ENCODE data around the gene BEND3. TPM values are rescaled to one million over a fixed set of nuclear protein-coding genes. Genes with fewer than 3 reads are reported as not detected.
A peak's percentile ranks its signal among the peaks of the same experiment; 100 is the strongest.
"Not testable (repeated sequence)": the region's sequence is repeated elsewhere in the genome, so short reads cannot be mapped to it uniquely, and the experiment has no call there.

BEND3 gene
- total RNA-seq, 1 donor from 2014 or later: 2.1 TPM

DNA sequence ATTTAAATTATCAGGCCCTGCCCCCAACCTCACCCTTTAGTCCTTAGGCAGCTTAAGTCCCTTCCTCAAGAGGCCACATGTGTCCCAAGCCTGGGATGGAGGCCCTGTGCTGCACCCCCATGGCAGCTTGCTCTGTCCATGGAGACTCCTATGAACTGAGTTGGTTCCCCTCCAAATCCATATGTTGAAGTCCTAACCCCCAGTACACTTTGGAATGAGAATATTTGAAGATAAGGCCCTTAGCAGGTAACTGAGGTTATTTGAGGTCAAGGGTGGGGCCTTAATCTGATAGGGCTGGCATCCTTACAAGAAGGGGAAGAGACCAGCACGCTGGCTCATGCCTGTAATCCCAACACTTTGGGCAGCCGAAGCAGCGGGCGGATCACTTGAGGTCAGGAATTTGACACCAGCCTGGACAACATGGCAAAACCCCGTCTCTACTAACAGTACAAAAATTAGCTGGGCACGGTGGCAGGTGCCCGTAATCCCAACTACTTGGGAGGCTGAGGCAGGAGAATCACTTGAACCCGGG, 6.7 kb upstream of the BEND3 start:
- Histone ChIP-seq H3K27me3 (ENCODE audit: control insufficient read depth in 3 of 3, insufficient read depth in 3 of 3, low read length in 3 of 3) (no peaks in the 10 kb centered on the region), H3K9me3 (ENCODE audit: control insufficient read depth in 3 of 3, low read length in 3 of 3) (no peaks in the 10 kb centered on the region), H3K4me3 (ENCODE audit: low read length in 3 of 3) (no peak overlapping the region), H3K4me1 (ENCODE audit: control insufficient read depth in 3 of 3, insufficient read depth in 3 of 3, low read length in 3 of 3) (no peaks in the 10 kb centered on the region), H3K27ac (ENCODE audit: low read depth, low read length) (no peak overlapping the region), H3K36me3 (ENCODE audit: control insufficient read depth in 3 of 3, insufficient read depth in 3 of 3, low read length in 3 of 3) (no peaks in the 10 kb centered on the region), H3K9ac (ENCODE audit: low read depth in 1 of 3, low read length in 3 of 3) (no peak overlapping the region)

DNA sequence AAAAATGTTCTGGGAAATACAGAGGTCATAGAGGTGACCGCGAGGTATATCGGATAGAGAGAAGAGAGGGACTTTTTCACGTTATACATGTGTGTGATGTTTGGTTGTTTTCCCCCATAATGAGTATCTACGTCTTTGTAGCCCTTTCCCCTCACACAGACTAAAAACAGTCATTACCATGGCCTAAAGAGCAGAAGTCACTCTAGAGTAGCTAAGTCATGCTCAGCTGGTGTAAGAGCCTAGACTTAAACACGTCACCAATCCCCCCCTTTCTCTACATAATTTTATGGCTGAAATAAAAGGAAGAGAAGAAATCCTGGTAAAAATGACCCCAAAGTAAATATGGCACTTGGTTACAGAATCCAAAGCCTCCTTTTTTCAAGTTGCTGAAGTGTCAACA, 6.0 kb upstream of the BEND3 start:
- no peak overlapping the region for H3K4me3 ChIP-seq (ENCODE audit: low read length in 3 of 3)
- H3K27me3 ChIP-seq (ENCODE audit: control insufficient read depth in 3 of 3, insufficient read depth in 3 of 3, low read length in 3 of 3): no peaks in the 10 kb centered on the region
- no peak overlapping the region for H3K27ac ChIP-seq (ENCODE audit: low read depth, low read length)
- H3K36me3 ChIP-seq (ENCODE audit: control insufficient read depth in 3 of 3, insufficient read depth in 3 of 3, low read length in 3 of 3): no peaks in the 10 kb centered on the region
- no peaks in the 10 kb centered on the region for H3K9me3 ChIP-seq (ENCODE audit: control insufficient read depth in 3 of 3, low read length in 3 of 3)
- no peak overlapping the region for H3K9ac ChIP-seq (ENCODE audit: low read depth in 1 of 3, low read length in 3 of 3)
- H3K4me1 ChIP-seq (ENCODE audit: control insufficient read depth in 3 of 3, insufficient read depth in 3 of 3, low read length in 3 of 3): peaks cover 1 to 5% (median 5%) of the 10 kb centered on the region in 3 donors

- no peak overlapping the region for H3K9ac ChIP-seq (ENCODE audit: low read depth in 1 of 3, low read length in 3 of 3)
- no peaks in the 10 kb centered on the region for H3K36me3 ChIP-seq (ENCODE audit: control insufficient read depth in 3 of 3, insufficient read depth in 3 of 3, low read length in 3 of 3)
- H3K27me3 ChIP-seq (ENCODE audit: control insufficient read depth in 3 of 3, insufficient read depth in 3 of 3, low read length in 3 of 3): no peaks in the 10 kb centered on the region
- H3K4me3 ChIP-seq (ENCODE audit: low read length in 3 of 3): no peak overlapping the region
- no peak overlapping the region for H3K27ac ChIP-seq (ENCODE audit: low read depth, low read length)
- H3K9me3 ChIP-seq (ENCODE audit: control insufficient read depth in 3 of 3, low read length in 3 of 3): no peaks in the 10 kb centered on the region
- peaks cover 4 to 9% (median 6%) of the 10 kb centered on the region in 3 donors for H3K4me1 ChIP-seq (ENCODE audit: control insufficient read depth in 3 of 3, insufficient read depth in 3 of 3, low read length in 3 of 3)
These were observed 5.1 kb upstream of the BEND3 start for GRCh38 chr6:107120404-107120803.

DNA sequence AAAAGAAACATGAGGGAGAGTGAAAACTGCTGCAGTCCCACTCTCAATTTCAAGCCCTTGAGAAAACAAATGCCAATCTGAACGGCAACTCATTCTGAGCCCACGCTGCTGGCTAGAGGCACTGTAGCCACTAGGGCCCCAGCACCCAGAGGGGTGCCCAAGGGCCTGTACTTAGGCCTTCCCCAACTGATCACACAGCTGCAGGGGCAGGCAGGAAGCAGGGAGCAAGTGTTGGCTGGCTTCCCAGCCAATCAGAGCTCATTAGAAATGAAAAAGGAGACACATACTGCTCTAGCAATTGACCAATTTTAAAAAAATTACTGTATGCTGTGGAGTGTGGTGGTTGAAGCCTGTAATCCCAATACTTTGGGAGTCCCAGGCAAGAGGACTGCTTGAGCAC, 3.7 kb upstream of the BEND3 start:
- no peak overlapping the region for H3K4me3 ChIP-seq (ENCODE audit: low read length in 3 of 3)
- no peaks in the 10 kb centered on the region for H3K27me3 ChIP-seq (ENCODE audit: control insufficient read depth in 3 of 3, insufficient read depth in 3 of 3, low read length in 3 of 3)
- H3K4me1 ChIP-seq (ENCODE audit: control insufficient read depth in 3 of 3, insufficient read depth in 3 of 3, low read length in 3 of 3): peaks cover 5 to 10% (median 7%) of the 10 kb centered on the region in 3 donors
- H3K27ac ChIP-seq (ENCODE audit: low read depth, low read length): no peak overlapping the region
- no peaks in the 10 kb centered on the region for H3K36me3 ChIP-seq (ENCODE audit: control insufficient read depth in 3 of 3, insufficient read depth in 3 of 3, low read length in 3 of 3)
- no peak overlapping the region for H3K9ac ChIP-seq (ENCODE audit: low read depth in 1 of 3, low read length in 3 of 3)
- H3K9me3 ChIP-seq (ENCODE audit: control insufficient read depth in 3 of 3, low read length in 3 of 3): no peaks in the 10 kb centered on the region

GRCh38 chr6:107118540-107118939, 3.2 kb upstream of the BEND3 start:
- not testable (repeated sequence) for H3K9me3 ChIP-seq (ENCODE audit: control insufficient read depth in 3 of 3, low read length in 3 of 3); H3K9ac ChIP-seq (ENCODE audit: low read depth in 1 of 3, low read length in 3 of 3); H3K36me3 ChIP-seq (ENCODE audit: control insufficient read depth in 3 of 3, insufficient read depth in 3 of 3, low read length in 3 of 3); H3K27ac ChIP-seq (ENCODE audit: low read depth, low read length); H3K27me3 ChIP-seq (ENCODE audit: control insufficient read depth in 3 of 3, insufficient read depth in 3 of 3, low read length in 3 of 3); H3K4me3 ChIP-seq (ENCODE audit: low read length in 3 of 3)
- peaks cover 9 to 15% (median 12%) of the 10 kb centered on the region in 3 donors for H3K4me1 ChIP-seq (ENCODE audit: control insufficient read depth in 3 of 3, insufficient read depth in 3 of 3, low read length in 3 of 3)

- Histone ChIP-seq H3K27me3 (ENCODE audit: control insufficient read depth in 3 of 3, insufficient read depth in 3 of 3, low read length in 3 of 3) (no peaks in the 10 kb centered on the region), H3K4me1 (ENCODE audit: control insufficient read depth in 3 of 3, insufficient read depth in 3 of 3, low read length in 3 of 3) (peaks cover 12 to 16% (median 14%) of the 10 kb centered on the region in 3 donors), H3K9me3 (ENCODE audit: control insufficient read depth in 3 of 3, low read length in 3 of 3) (no peaks in the 10 kb centered on the region), H3K9ac (ENCODE audit: low read depth in 1 of 3, low read length in 3 of 3) (no peak overlapping the region), H3K36me3 (ENCODE audit: control insufficient read depth in 3 of 3, insufficient read depth in 3 of 3, low read length in 3 of 3) (no peaks in the 10 kb centered on the region), H3K4me3 (ENCODE audit: low read length in 3 of 3) (no peak overlapping the region), H3K27ac (ENCODE audit: low read depth, low read length) (no peak overlapping the region)
These were observed 1.6 kb upstream of the BEND3 start for GRCh38 chr6:107116931-107117330.

- Histone ChIP-seq H3K4me3 (ENCODE audit: low read length in 3 of 3) (peak overlapping the region; percentile 74 to 80 (median 76)), H3K36me3 (ENCODE audit: control insufficient read depth in 3 of 3, insufficient read depth in 3 of 3, low read length in 3 of 3) (no peaks in the 10 kb centered on the region), H3K27me3 (ENCODE audit: control insufficient read depth in 3 of 3, insufficient read depth in 3 of 3, low read length in 3 of 3) (no peaks in the 10 kb centered on the region), H3K4me1 (ENCODE audit: control insufficient read depth in 3 of 3, insufficient read depth in 3 of 3, low read length in 3 of 3) (peaks cover 12 to 16% (median 14%) of the 10 kb centered on the region in 3 donors), H3K27ac (ENCODE audit: low read depth, low read length) (peak overlapping the region; percentile 0), H3K9me3 (ENCODE audit: control insufficient read depth in 3 of 3, low read length in 3 of 3) (no peaks in the 10 kb centered on the region), H3K9ac (ENCODE audit: low read depth in 1 of 3, low read length in 3 of 3) (peak overlapping the region in 2 of 3 donors; percentile 61 to 85)
These were observed 1.1 kb upstream of the BEND3 start for GRCh38 chr6:107116328-107116892.

DNA sequence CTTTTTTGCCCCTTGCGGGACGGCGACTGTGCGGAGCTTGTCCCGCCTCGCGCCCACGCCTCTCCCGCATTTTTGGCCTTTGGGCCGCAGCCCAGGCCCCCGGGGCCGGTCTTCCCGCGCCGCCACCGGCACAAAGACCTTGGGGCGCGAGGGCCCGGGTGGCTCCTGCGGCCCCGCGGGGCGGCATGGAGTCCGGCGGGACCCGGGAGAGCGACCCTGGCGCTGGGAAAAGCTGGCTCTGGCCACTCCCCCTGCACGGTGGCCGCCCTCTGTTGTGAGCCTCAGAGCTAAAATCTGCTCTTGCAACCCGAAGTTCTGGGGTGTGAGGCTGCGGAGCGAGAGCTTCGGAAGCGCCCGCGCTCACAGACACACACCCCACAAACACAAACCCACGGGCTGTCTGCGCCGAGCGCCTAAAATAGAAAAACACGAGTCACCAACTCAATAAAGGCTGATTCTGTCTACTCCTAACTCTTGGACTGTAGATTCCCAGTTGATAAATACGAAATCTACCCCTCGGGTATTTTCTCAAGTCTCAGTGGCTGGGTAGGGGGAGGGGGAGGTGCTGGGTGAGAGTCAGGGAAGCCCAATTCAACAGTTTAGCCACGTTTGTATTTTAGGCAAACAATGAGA, 496 bp upstream of the BEND3 start:
- H3K9ac ChIP-seq (ENCODE audit: low read depth in 1 of 3, low read length in 3 of 3): peak overlapping the region; percentile 20 to 85 (median 66)

GRCh38 chr6:107114213-107114925, 946 bp downstream of the BEND3 start:
- H3K9ac ChIP-seq (ENCODE audit: low read depth in 1 of 3, low read length in 3 of 3): peak overlapping the region; percentile 67 to 79 (median 68)
- H3K27ac ChIP-seq (ENCODE audit: low read depth, low read length): no peak overlapping the region
- H3K4me3 ChIP-seq (ENCODE audit: low read length in 3 of 3): peak overlapping the region; percentile 72 to 78 (median 77)
- H3K36me3 ChIP-seq (ENCODE audit: control insufficient read depth in 3 of 3, insufficient read depth in 3 of 3, low read length in 3 of 3): no peaks in the 10 kb centered on the region
- H3K4me1 ChIP-seq (ENCODE audit: control insufficient read depth in 3 of 3, insufficient read depth in 3 of 3, low read length in 3 of 3): peaks cover 12 to 16% (median 14%) of the 10 kb centered on the region in 3 donors
- H3K27me3 ChIP-seq (ENCODE audit: control insufficient read depth in 3 of 3, insufficient read depth in 3 of 3, low read length in 3 of 3): no peaks in the 10 kb centered on the region
- H3K9me3 ChIP-seq (ENCODE audit: control insufficient read depth in 3 of 3, low read length in 3 of 3): no peaks in the 10 kb centered on the region

More for the DNA sequence above, 496 bp upstream of the BEND3 start:
- Histone ChIP-seq H3K27ac (ENCODE audit: low read depth, low read length) (peak overlapping the region; percentile 0), H3K9me3 (ENCODE audit: control insufficient read depth in 3 of 3, low read length in 3 of 3) (no peaks in the 10 kb centered on the region), H3K4me3 (ENCODE audit: low read length in 3 of 3) (peak overlapping the region; percentile 74 to 80 (median 76)), H3K27me3 (ENCODE audit: control insufficient read depth in 3 of 3, insufficient read depth in 3 of 3, low read length in 3 of 3) (no peaks in the 10 kb centered on the region), H3K4me1 (ENCODE audit: control insufficient read depth in 3 of 3, insufficient read depth in 3 of 3, low read length in 3 of 3) (peaks cover 12 to 16% (median 14%) of the 10 kb centered on the region in 3 donors), H3K36me3 (ENCODE audit: control insufficient read depth in 3 of 3, insufficient read depth in 3 of 3, low read length in 3 of 3) (no peaks in the 10 kb centered on the region)

DNA sequence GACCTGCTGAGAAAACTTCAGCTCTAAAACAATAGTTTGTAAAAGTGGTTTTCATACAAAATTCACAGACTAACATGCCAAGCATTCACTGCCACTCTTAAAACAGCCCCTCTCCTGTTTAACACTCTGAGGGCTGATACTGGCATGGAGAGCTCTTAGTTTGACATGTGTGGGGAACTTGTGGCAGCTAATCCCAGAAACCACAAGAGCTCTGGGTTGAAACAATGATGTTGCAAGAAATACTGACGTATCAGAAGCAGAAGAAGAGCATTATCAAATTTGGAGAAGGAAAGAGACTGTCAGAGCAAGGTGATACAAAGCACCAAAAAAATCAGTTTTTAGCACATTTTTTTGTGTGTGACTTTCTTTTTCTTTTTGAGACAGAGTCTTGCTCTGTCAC, 5.1 kb downstream of the BEND3 start:
- no peaks in the 10 kb centered on the region for H3K9me3 ChIP-seq (ENCODE audit: control insufficient read depth in 3 of 3, low read length in 3 of 3)
- H3K27ac ChIP-seq (ENCODE audit: low read depth, low read length): no peak overlapping the region
- no peak overlapping the region for H3K9ac ChIP-seq (ENCODE audit: low read depth in 1 of 3, low read length in 3 of 3)
- H3K4me1 ChIP-seq (ENCODE audit: control insufficient read depth in 3 of 3, insufficient read depth in 3 of 3, low read length in 3 of 3): peaks cover 7 to 8% (median 8%) of the 10 kb centered on the region in 3 donors
- no peaks in the 10 kb centered on the region for H3K36me3 ChIP-seq (ENCODE audit: control insufficient read depth in 3 of 3, insufficient read depth in 3 of 3, low read length in 3 of 3)
- H3K4me3 ChIP-seq (ENCODE audit: low read length in 3 of 3): no peak overlapping the region
- H3K27me3 ChIP-seq (ENCODE audit: control insufficient read depth in 3 of 3, insufficient read depth in 3 of 3, low read length in 3 of 3): no peaks in the 10 kb centered on the region

All from skeletal muscle tissue (tissue), 4 donors.